ENCODE measurements around the gene ZBTB20. TPM values are rescaled to one million over a fixed set of nuclear protein-coding genes. Genes with fewer than 3 reads are reported as not detected.

The ZBTB20 gene
- total RNA-seq, 1 experiment from 2014 or later: 10.7 TPM

GRCh38 chr3:114405202-114405990 lies 741.7 kb downstream of the ZBTB20 start:
- ChIA-PET CTCF (interaction anchor here (0.6 to 4.1 kb wide), 8 partner anchors 10 to 1431 kb away, joined by 3 to 33 read pairs (median 3); no protein-coding TSS in a partner anchor), POLR2A (no interaction called here)
- no peaks in the 10 kb centered on the region for H3K36me3 Mint-ChIP-seq (ENCODE audit: insufficient read depth, unreplicated experiment)
- no peak overlapping the region for H3K27ac Mint-ChIP-seq (ENCODE audit: low read depth, unreplicated experiment)
- H3K4me1 Mint-ChIP-seq (ENCODE audit: insufficient read depth, unreplicated experiment): peaks cover 5% of the 10 kb centered on the region
- intact Hi-C loops (cut with micrococcal nuclease): no loop called here
- no TSS peak for BruUV-seq (replicated peaks)
- H3K4me3 Mint-ChIP-seq (ENCODE audit: unreplicated experiment): no peak overlapping the region
- H3K9me3 Mint-ChIP-seq (ENCODE audit: unreplicated experiment): no peaks in the 10 kb centered on the region
- DNase-seq (ENCODE audit: unreplicated experiment): no peak
- H3K27me3 Mint-ChIP-seq (ENCODE audit: insufficient read depth, unreplicated experiment): no peaks in the 10 kb centered on the region
- TF ChIP-seq CTCF (IDR thresholded peaks at IDR 0.05; ENCODE audit: unreplicated experiment): no peak

- no peaks in the 10 kb centered on the region for H3K27me3 Mint-ChIP-seq (ENCODE audit: insufficient read depth, unreplicated experiment)
- no peaks in the 10 kb centered on the region for H3K9me3 Mint-ChIP-seq (ENCODE audit: unreplicated experiment)
- no peaks in the 10 kb centered on the region for H3K36me3 Mint-ChIP-seq (ENCODE audit: insufficient read depth, unreplicated experiment)
- peaks cover 5% of the 10 kb centered on the region for H3K4me1 Mint-ChIP-seq (ENCODE audit: insufficient read depth, unreplicated experiment)
- no peak for TF ChIP-seq CTCF (IDR thresholded peaks at IDR 0.05; ENCODE audit: unreplicated experiment)
- DNase-seq (ENCODE audit: unreplicated experiment): no peak
- H3K4me3 Mint-ChIP-seq (ENCODE audit: unreplicated experiment): no peak overlapping the region
- H3K27ac Mint-ChIP-seq (ENCODE audit: low read depth, unreplicated experiment): no peak overlapping the region
- ChIA-PET CTCF (interaction anchor here (0.6 to 4.1 kb wide), 8 partner anchors 11 to 1455 kb away, joined by 3 to 33 read pairs (median 4); no protein-coding TSS in a partner anchor), POLR2A (interaction anchor here (0.7 kb wide), 1 partner anchor 71 kb away, joined by 3 read pairs; no protein-coding TSS in a partner anchor)
- intact Hi-C loops (cut with micrococcal nuclease): no loop called here
- no TSS peak for BruUV-seq (replicated peaks)
Measured at GRCh38 chr3:114404590-114404989, 742.5 kb downstream of the ZBTB20 start.

GRCh38 chr3:114402838-114403237 lies 744.2 kb downstream of the ZBTB20 start:
- CTCF ChIA-PET: interaction anchor here (4.1 kb wide), 1 partner anchor 19 kb away, joined by 33 read pairs; no protein-coding TSS in a partner anchor
- intact Hi-C loops (cut with micrococcal nuclease): no loop called here
- no peak for TF ChIP-seq CTCF (IDR thresholded peaks at IDR 0.05; ENCODE audit: unreplicated experiment)

GRCh38 chr3:114401346-114401745 lies 745.7 kb downstream of the ZBTB20 start:
- CTCF ChIA-PET: interaction anchor here (1.0 to 6.1 kb wide), 5 partner anchors 17 to 1435 kb away, joined by 3 to 52 read pairs (median 7); no protein-coding TSS in a partner anchor

More at GRCh38 chr3:114402838-114403237, 744.2 kb downstream of the ZBTB20 start:
- Mint-ChIP-seq H3K4me3 (ENCODE audit: unreplicated experiment) (no peak overlapping the region), H3K27me3 (ENCODE audit: insufficient read depth, unreplicated experiment) (no peaks in the 10 kb centered on the region), H3K9me3 (ENCODE audit: unreplicated experiment) (no peaks in the 10 kb centered on the region), H3K27ac (ENCODE audit: low read depth, unreplicated experiment) (no peak overlapping the region), H3K4me1 (ENCODE audit: insufficient read depth, unreplicated experiment) (peaks cover 5% of the 10 kb centered on the region), H3K36me3 (ENCODE audit: insufficient read depth, unreplicated experiment) (no peaks in the 10 kb centered on the region)
- BruUV-seq (replicated peaks): no TSS peak
- DNase-seq (ENCODE audit: unreplicated experiment): no peak
- POLR2A ChIA-PET: no interaction called here

More at GRCh38 chr3:114401346-114401745, 745.7 kb downstream of the ZBTB20 start:
- no peak for TF ChIP-seq CTCF (IDR thresholded peaks at IDR 0.05; ENCODE audit: unreplicated experiment)
- H3K4me3 Mint-ChIP-seq (ENCODE audit: unreplicated experiment): no peak overlapping the region
- POLR2A ChIA-PET: interaction anchor here (0.6 to 0.7 kb wide), 3 partner anchors 21 to 100 kb away, joined by 3 to 4 read pairs (median 4); no protein-coding TSS in a partner anchor
- no peak overlapping the region for H3K27ac Mint-ChIP-seq (ENCODE audit: low read depth, unreplicated experiment)
- H3K9me3 Mint-ChIP-seq (ENCODE audit: unreplicated experiment): no peaks in the 10 kb centered on the region
- intact Hi-C loops (cut with micrococcal nuclease): no loop called here
- no peaks in the 10 kb centered on the region for H3K36me3 Mint-ChIP-seq (ENCODE audit: insufficient read depth, unreplicated experiment)
- peaks cover 5% of the 10 kb centered on the region for H3K4me1 Mint-ChIP-seq (ENCODE audit: insufficient read depth, unreplicated experiment)
- BruUV-seq (replicated peaks): no TSS peak
- DNase-seq (ENCODE audit: unreplicated experiment): no peak
- no peaks in the 10 kb centered on the region for H3K27me3 Mint-ChIP-seq (ENCODE audit: insufficient read depth, unreplicated experiment)

All from MCF 10A (cell line).